WTC11 (cell line): ENCODE results near the gene GCA. TPM values are rescaled to one million over a fixed set of nuclear protein-coding genes. Genes with fewer than 3 reads are reported as not detected.

ENCODE experiments used
- EMX1 ChIP-seq: fragments of 250-450 bp; sonication (Bioruptor Pico); IDR thresholded peaks from 2 replicates; pipeline ENCODE4 v1.8.0; 2021; ENCODE audit warnings: mild to moderate bottlenecking
- ESRRA ChIP-seq: sonication (generic); formaldehyde crosslinking; IDR thresholded peaks from 2 replicates; pipeline ENCODE4 v1.8.1; 2022; ENCODE audit warnings: mild to moderate bottlenecking, missing genetic modification reagents, borderline replicate concordance
- ZNF423 ChIP-seq: fragments of 250-450 bp; sonication (Bioruptor Pico); IDR thresholded peaks from 2 replicates; pipeline ENCODE4 v2.1.2; 2022; ENCODE audit warnings: mild to moderate bottlenecking, moderate library complexity
- total RNA-seq: library from RNA; stranded (reverse); gene quantifications from 3 replicates; pipeline ENCODE4 v1.2.3, GENCODE V29; 2021
- TF ChIP-seq, protein P1 (sequence below): sonication (generic); formaldehyde crosslinking; IDR thresholded peaks from 2 replicates; pipeline ENCODE4 v1.8.0; 2022; ENCODE audit warnings: missing genetic modification reagents
- TF ChIP-seq, protein P2 (sequence below): sonication (generic); formaldehyde crosslinking; IDR thresholded peaks from 2 replicates; pipeline ENCODE4 v1.8.0; 2023; ENCODE audit warnings: missing genetic modification reagents, mild to moderate bottlenecking, borderline replicate concordance
- TF ChIP-seq, protein P3 (sequence below): fragments of 250-450 bp; sonication (Bioruptor Pico); IDR thresholded peaks from 2 replicates; pipeline ENCODE4 v1.9.0; 2021; ENCODE audit warnings: mild to moderate bottlenecking
- TF ChIP-seq, protein P4 (sequence below): sonication (generic); formaldehyde crosslinking; IDR thresholded peaks from 2 replicates; pipeline ENCODE4 v1.8.1; 2022; ENCODE audit warnings: missing genetic modification reagents, borderline replicate concordance
- TF ChIP-seq, protein P5 (sequence below): fragments of 200-600 bp; IDR thresholded peaks from 2 replicates; pipeline ENCODE4 v1.8.0; 2022; ENCODE audit warnings: antibody characterized with exemption
- TF ChIP-seq, protein P6 (sequence below): sonication (generic); formaldehyde crosslinking; IDR thresholded peaks from 2 replicates; pipeline ENCODE4 v1.8.1; 2023; ENCODE audit warnings: mild to moderate bottlenecking, missing genetic modification reagents, borderline replicate concordance
- TF ChIP-seq, protein P7 (sequence below): fragments of 250-450 bp; sonication (Bioruptor Pico); IDR thresholded peaks from 2 replicates; pipeline ENCODE4 v1.8.0; 2021; ENCODE audit warnings: mild to moderate bottlenecking

Gene GCA
- total RNA-seq, 1 experiment from 2014 or later = 42.1 TPM

DNA sequence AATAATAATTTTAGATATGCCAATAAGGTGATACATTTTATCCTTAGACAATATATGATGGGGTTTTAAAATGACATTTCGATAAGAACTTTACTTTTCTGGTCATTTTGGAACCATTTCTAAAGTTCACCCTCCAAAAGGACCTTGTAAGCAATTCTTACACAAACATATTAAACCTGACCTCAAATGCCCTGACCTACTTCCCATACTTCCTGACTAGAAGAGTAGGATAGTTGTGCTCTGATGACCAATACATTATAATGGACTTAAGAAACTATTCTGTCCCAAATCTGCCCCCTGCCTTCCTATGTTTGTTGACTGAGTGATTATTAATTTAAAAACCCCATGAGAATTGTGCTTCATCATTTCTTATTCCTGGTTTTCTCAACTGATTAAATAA is 24.6 kb downstream of the GCA start (continued):
- TF ChIP-seq, protein P1, sequence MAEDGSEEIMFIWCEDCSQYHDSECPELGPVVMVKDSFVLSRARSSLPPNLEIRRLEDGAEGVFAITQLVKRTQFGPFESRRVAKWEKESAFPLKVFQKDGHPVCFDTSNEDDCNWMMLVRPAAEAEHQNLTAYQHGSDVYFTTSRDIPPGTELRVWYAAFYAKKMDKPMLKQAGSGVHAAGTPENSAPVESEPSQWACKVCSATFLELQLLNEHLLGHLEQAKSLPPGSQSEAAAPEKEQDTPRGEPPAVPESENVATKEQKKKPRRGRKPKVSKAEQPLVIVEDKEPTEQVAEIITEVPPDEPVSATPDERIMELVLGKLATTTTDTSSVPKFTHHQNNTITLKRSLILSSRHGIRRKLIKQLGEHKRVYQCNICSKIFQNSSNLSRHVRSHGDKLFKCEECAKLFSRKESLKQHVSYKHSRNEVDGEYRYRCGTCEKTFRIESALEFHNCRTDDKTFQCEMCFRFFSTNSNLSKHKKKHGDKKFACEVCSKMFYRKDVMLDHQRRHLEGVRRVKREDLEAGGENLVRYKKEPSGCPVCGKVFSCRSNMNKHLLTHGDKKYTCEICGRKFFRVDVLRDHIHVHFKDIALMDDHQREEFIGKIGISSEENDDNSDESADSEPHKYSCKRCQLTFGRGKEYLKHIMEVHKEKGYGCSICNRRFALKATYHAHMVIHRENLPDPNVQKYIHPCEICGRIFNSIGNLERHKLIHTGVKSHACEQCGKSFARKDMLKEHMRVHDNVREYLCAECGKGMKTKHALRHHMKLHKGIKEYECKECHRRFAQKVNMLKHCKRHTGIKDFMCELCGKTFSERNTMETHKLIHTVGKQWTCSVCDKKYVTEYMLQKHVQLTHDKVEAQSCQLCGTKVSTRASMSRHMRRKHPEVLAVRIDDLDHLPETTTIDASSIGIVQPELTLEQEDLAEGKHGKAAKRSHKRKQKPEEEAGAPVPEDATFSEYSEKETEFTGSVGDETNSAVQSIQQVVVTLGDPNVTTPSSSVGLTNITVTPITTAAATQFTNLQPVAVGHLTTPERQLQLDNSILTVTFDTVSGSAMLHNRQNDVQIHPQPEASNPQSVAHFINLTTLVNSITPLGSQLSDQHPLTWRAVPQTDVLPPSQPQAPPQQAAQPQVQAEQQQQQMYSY (CRISPR knock-in tag) = no peak
- TF ChIP-seq, protein P2, sequence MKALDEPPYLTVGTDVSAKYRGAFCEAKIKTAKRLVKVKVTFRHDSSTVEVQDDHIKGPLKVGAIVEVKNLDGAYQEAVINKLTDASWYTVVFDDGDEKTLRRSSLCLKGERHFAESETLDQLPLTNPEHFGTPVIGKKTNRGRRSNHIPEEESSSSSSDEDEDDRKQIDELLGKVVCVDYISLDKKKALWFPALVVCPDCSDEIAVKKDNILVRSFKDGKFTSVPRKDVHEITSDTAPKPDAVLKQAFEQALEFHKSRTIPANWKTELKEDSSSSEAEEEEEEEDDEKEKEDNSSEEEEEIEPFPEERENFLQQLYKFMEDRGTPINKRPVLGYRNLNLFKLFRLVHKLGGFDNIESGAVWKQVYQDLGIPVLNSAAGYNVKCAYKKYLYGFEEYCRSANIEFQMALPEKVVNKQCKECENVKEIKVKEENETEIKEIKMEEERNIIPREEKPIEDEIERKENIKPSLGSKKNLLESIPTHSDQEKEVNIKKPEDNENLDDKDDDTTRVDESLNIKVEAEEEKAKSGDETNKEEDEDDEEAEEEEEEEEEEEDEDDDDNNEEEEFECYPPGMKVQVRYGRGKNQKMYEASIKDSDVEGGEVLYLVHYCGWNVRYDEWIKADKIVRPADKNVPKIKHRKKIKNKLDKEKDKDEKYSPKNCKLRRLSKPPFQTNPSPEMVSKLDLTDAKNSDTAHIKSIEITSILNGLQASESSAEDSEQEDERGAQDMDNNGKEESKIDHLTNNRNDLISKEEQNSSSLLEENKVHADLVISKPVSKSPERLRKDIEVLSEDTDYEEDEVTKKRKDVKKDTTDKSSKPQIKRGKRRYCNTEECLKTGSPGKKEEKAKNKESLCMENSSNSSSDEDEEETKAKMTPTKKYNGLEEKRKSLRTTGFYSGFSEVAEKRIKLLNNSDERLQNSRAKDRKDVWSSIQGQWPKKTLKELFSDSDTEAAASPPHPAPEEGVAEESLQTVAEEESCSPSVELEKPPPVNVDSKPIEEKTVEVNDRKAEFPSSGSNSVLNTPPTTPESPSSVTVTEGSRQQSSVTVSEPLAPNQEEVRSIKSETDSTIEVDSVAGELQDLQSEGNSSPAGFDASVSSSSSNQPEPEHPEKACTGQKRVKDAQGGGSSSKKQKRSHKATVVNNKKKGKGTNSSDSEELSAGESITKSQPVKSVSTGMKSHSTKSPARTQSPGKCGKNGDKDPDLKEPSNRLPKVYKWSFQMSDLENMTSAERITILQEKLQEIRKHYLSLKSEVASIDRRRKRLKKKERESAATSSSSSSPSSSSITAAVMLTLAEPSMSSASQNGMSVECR (CRISPR knock-in tag) = no peak
- TF ChIP-seq, protein P3, sequence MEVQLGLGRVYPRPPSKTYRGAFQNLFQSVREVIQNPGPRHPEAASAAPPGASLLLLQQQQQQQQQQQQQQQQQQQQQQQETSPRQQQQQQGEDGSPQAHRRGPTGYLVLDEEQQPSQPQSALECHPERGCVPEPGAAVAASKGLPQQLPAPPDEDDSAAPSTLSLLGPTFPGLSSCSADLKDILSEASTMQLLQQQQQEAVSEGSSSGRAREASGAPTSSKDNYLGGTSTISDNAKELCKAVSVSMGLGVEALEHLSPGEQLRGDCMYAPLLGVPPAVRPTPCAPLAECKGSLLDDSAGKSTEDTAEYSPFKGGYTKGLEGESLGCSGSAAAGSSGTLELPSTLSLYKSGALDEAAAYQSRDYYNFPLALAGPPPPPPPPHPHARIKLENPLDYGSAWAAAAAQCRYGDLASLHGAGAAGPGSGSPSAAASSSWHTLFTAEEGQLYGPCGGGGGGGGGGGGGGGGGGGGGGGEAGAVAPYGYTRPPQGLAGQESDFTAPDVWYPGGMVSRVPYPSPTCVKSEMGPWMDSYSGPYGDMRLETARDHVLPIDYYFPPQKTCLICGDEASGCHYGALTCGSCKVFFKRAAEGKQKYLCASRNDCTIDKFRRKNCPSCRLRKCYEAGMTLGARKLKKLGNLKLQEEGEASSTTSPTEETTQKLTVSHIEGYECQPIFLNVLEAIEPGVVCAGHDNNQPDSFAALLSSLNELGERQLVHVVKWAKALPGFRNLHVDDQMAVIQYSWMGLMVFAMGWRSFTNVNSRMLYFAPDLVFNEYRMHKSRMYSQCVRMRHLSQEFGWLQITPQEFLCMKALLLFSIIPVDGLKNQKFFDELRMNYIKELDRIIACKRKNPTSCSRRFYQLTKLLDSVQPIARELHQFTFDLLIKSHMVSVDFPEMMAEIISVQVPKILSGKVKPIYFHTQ (CRISPR knock-in tag) = no peak
- TF ChIP-seq, protein P4, sequence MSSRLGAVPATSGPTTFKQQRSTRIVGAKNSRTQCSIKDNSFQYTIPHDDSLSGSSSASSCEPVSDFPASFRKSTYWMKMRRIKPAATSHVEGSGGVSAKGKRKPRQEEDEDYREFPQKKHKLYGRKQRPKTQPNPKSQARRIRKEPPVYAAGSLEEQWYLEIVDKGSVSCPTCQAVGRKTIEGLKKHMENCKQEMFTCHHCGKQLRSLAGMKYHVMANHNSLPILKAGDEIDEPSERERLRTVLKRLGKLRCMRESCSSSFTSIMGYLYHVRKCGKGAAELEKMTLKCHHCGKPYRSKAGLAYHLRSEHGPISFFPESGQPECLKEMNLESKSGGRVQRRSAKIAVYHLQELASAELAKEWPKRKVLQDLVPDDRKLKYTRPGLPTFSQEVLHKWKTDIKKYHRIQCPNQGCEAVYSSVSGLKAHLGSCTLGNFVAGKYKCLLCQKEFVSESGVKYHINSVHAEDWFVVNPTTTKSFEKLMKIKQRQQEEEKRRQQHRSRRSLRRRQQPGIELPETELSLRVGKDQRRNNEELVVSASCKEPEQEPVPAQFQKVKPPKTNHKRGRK (CRISPR knock-in tag) = no peak
- TF ChIP-seq EMX1 (CRISPR knock-in tag) (no peak), ESRRA (CRISPR knock-in tag) (no peak), ZNF423 (CRISPR knock-in tag) (no peak)
- TF ChIP-seq, protein P5, sequence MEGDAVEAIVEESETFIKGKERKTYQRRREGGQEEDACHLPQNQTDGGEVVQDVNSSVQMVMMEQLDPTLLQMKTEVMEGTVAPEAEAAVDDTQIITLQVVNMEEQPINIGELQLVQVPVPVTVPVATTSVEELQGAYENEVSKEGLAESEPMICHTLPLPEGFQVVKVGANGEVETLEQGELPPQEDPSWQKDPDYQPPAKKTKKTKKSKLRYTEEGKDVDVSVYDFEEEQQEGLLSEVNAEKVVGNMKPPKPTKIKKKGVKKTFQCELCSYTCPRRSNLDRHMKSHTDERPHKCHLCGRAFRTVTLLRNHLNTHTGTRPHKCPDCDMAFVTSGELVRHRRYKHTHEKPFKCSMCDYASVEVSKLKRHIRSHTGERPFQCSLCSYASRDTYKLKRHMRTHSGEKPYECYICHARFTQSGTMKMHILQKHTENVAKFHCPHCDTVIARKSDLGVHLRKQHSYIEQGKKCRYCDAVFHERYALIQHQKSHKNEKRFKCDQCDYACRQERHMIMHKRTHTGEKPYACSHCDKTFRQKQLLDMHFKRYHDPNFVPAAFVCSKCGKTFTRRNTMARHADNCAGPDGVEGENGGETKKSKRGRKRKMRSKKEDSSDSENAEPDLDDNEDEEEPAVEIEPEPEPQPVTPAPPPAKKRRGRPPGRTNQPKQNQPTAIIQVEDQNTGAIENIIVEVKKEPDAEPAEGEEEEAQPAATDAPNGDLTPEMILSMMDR = no peak
- TF ChIP-seq, protein P6, sequence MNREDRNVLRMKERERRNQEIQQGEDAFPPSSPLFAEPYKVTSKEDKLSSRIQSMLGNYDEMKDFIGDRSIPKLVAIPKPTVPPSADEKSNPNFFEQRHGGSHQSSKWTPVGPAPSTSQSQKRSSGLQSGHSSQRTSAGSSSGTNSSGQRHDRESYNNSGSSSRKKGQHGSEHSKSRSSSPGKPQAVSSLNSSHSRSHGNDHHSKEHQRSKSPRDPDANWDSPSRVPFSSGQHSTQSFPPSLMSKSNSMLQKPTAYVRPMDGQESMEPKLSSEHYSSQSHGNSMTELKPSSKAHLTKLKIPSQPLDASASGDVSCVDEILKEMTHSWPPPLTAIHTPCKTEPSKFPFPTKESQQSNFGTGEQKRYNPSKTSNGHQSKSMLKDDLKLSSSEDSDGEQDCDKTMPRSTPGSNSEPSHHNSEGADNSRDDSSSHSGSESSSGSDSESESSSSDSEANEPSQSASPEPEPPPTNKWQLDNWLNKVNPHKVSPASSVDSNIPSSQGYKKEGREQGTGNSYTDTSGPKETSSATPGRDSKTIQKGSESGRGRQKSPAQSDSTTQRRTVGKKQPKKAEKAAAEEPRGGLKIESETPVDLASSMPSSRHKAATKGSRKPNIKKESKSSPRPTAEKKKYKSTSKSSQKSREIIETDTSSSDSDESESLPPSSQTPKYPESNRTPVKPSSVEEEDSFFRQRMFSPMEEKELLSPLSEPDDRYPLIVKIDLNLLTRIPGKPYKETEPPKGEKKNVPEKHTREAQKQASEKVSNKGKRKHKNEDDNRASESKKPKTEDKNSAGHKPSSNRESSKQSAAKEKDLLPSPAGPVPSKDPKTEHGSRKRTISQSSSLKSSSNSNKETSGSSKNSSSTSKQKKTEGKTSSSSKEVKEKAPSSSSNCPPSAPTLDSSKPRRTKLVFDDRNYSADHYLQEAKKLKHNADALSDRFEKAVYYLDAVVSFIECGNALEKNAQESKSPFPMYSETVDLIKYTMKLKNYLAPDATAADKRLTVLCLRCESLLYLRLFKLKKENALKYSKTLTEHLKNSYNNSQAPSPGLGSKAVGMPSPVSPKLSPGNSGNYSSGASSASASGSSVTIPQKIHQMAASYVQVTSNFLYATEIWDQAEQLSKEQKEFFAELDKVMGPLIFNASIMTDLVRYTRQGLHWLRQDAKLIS (CRISPR knock-in tag) = no peak
- TF ChIP-seq, protein P7, sequence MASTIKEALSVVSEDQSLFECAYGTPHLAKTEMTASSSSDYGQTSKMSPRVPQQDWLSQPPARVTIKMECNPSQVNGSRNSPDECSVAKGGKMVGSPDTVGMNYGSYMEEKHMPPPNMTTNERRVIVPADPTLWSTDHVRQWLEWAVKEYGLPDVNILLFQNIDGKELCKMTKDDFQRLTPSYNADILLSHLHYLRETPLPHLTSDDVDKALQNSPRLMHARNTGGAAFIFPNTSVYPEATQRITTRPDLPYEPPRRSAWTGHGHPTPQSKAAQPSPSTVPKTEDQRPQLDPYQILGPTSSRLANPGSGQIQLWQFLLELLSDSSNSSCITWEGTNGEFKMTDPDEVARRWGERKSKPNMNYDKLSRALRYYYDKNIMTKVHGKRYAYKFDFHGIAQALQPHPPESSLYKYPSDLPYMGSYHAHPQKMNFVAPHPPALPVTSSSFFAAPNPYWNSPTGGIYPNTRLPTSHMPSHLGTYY (CRISPR knock-in tag) = no peak
